Esophagus squamous epithelium (tissue), 5 donors: ENCODE results near the gene SRRT. TPM values are rescaled to one million over a fixed set of nuclear protein-coding genes. Genes with fewer than 3 reads are reported as not detected.
A peak's percentile ranks its signal among the peaks of the same experiment; 100 is the strongest.

ENCODE experiments used
- DNase-seq: peaks from one replicate; lab custom pipeline; 2025; lab: John Stamatoyannopoulos, UW
- H3K27ac ChIP-seq, 4 donors: fragments of 200-600 bp; sonication (generic); one replicate each; pipeline ENCODE4 v1.5.1; 2016 to 2019; ENCODE audit warnings: mild to moderate bottlenecking in 1 of 4
- H3K27me3 ChIP-seq, 4 donors: fragments of 200-600 bp; sonication (generic); 1 replicate in 3 of 4; 2 replicates in 1 of 4; pipeline versions ENCODE4 v1.5.1 to v1.6.0; 2017 to 2021; ENCODE audit warnings: antibody characterized with exemption in 1 of 4
- H3K36me3 ChIP-seq, 3 donors: fragments of 200-600 bp; sonication (generic); one replicate each; pipeline ENCODE4 v1.5.1; 2016 to 2019
- H3K4me1 ChIP-seq, 3 donors: fragments of 200-600 bp; sonication (generic); one replicate each; pipeline ENCODE4 v1.5.1; 2017 to 2019
- H3K4me3 ChIP-seq, 4 donors: fragments of 200-600 bp; sonication (generic); 1 replicate in 3 of 4; 2 replicates in 1 of 4; pipeline ENCODE4 v1.5.1; 2016 to 2019; ENCODE audit warnings: mild to moderate bottlenecking in 2 of 4, moderate library complexity in 1 of 4
- H3K9me3 ChIP-seq, 3 donors: fragments of 200-600 bp; sonication (generic); one replicate each; pipeline ENCODE4 v1.5.1; 2016 to 2019
- CTCF ChIP-seq, 6 experiments: fragments of 450-650 bp in 4 of 6; fragments of 200-600 bp in 2 of 6; sonication (generic) in 2 of 6; IDR thresholded peaks; one replicate each; pipeline ENCODE4 v1.5.1; 2016 to 2019; ENCODE audit warnings: antibody characterized with exemption in 6 of 6, mild to moderate bottlenecking in 4 of 6, moderate library complexity in 4 of 6
- POLR2A ChIP-seq, 4 donors: fragments of 450-650 bp; IDR thresholded peaks; one replicate each; pipeline ENCODE4 v1.6.1; 2017; ENCODE audit warnings: antibody characterized with exemption in 4 of 4, mild to moderate bottlenecking in 4 of 4, moderate library complexity in 3 of 4
- WGBS, 2 donors: methylation state at CpG; one replicate each; pipeline ENCODE4 v1.1.5; 2018; 5-methylcytosine and 5-hydroxymethylcytosine counted together
- intact Hi-C: fragments of 100-400 bp; cut with DNase I; formaldehyde crosslinking; loops from one replicate; pipeline ENCODE4 v1.15.0; 2022
- total RNA-seq, 4 donors: library from RNA; depleted of rRNA; stranded (reverse); fragments of >200 nt; gene quantifications; one replicate each; pipeline ENCODE4 v1.1.0, GENCODE V29; 2016
- donor health status: DM: yes; HTN: yes; CAD: no.

The SRRT gene
- total RNA-seq, result 10 to 100 TPM; 53.8 to 91.0 (median 68.4) TPM

GRCh38 chr7:100874577-100875355 is at the start of gene SRRT:
Gene SRRT (plus strand): TSS chr7:100875103. CDS start chr7:100875591, 488 bp downstream.
- H3K36me3 ChIP-seq, result peaks cover 7 to 78% (median 8%) of the 10 kb centered on the region in 3 donors
- H3K4me1 ChIP-seq, result peaks cover 8 to 59% (median 36%) of the 10 kb centered on the region in 3 donors

GRCh38 chr7:100825215-100825671 is 49.7 kb upstream of the SRRT start:
- no peaks in the 10 kb centered on the region for H3K9me3 ChIP-seq
- intact Hi-C loops, result no loop called here
- peak overlapping the region; percentile 80 to 95 (median 90) for H3K27ac ChIP-seq
- no peak for DNase-seq
- TF ChIP-seq CTCF (IDR thresholded peaks at IDR 0.05) (no peak), POLR2A (IDR thresholded peaks at IDR 0.05) (no peak)
- H3K4me1 ChIP-seq, result peaks cover 21 to 46% (median 24%) of the 10 kb centered on the region in 3 donors
- H3K36me3 ChIP-seq, result peaks cover 21 to 41% (median 25%) of the 10 kb centered on the region in 3 donors
- peak overlapping the region; percentile 65 to 94 (median 74) for H3K4me3 ChIP-seq
- 20 to 41% methylated on average over 14 to 16 of the region's 16 CpGs for WGBS, 2 donors
- H3K27me3 ChIP-seq, result peaks cover 0 to 25% (median 0%) of the 10 kb centered on the region in 4 donors

More at GRCh38 chr7:100874577-100875355, at the start of gene SRRT:
- peak; percentile 42 to 87 (median 70) for TF ChIP-seq CTCF (IDR thresholded peaks at IDR 0.05)
- TF ChIP-seq POLR2A (IDR thresholded peaks at IDR 0.05), result peak in 3 of 4 donors; percentile 74 to 96 (median 90)
- DNase-seq, result peak; percentile 95
- no peaks in the 10 kb centered on the region for H3K9me3 ChIP-seq
- H3K4me3 ChIP-seq, result peak within 1 kb of the TSS; percentile 86 to 100 (median 96)
- peak within 1 kb of the TSS; percentile 97 to 99 (median 98) for H3K27ac ChIP-seq
- intact Hi-C loops, result no loop called here
- H3K27me3 ChIP-seq, result no peaks in the 10 kb centered on the region
- WGBS, 2 donors, result 0 to 1% methylated on average over 6 to 43 of the region's 79 CpGs

GRCh38 chr7:100825751-100826513 is 49.0 kb upstream of the SRRT start:
- no peaks in the 10 kb centered on the region for H3K9me3 ChIP-seq
- peaks cover 0 to 25% (median 0%) of the 10 kb centered on the region in 4 donors for H3K27me3 ChIP-seq
- WGBS, 2 donors, result 12 to 13% methylated on average over 12 to 13 of the region's 17 CpGs
- TF ChIP-seq CTCF (IDR thresholded peaks at IDR 0.05) (peak in 1 of 6 experiments; percentile 6), POLR2A (IDR thresholded peaks at IDR 0.05) (no peak)
- intact Hi-C loops, result no loop called here
- H3K4me3 ChIP-seq, result peak overlapping the region; percentile 65 to 94 (median 74)
- peaks cover 21 to 46% (median 24%) of the 10 kb centered on the region in 3 donors for H3K4me1 ChIP-seq
- no peak for DNase-seq
- peaks cover 21 to 34% (median 25%) of the 10 kb centered on the region in 3 donors for H3K36me3 ChIP-seq
- peak overlapping the region; percentile 80 to 95 (median 90) for H3K27ac ChIP-seq

GRCh38 chr7:100826514-100827329 is 48.2 kb upstream of the SRRT start:
- no peak for DNase-seq
- H3K4me3 ChIP-seq, result peak overlapping the region; percentile 65 to 94 (median 74)
- peaks cover 21 to 46% (median 24%) of the 10 kb centered on the region in 3 donors for H3K4me1 ChIP-seq
- H3K9me3 ChIP-seq, result no peaks in the 10 kb centered on the region
- TF ChIP-seq POLR2A (IDR thresholded peaks at IDR 0.05), result no peak
- peak overlapping the region; percentile 80 to 95 (median 90) for H3K27ac ChIP-seq
- intact Hi-C loops, result no loop called here
- H3K27me3 ChIP-seq, result peaks cover 0 to 25% (median 0%) of the 10 kb centered on the region in 4 donors
- H3K36me3 ChIP-seq, result peaks cover 14 to 26% (median 20%) of the 10 kb centered on the region in 3 donors
- whole genome bisulfite sequencing, 2 donors, result 1 to 9% methylated on average over 9 to 16 of the region's 71 CpGs
